ENCODE measurements around the gene ARHGEF11. TPM values are rescaled to one million over a fixed set of nuclear protein-coding genes. Genes with fewer than 3 reads are reported as not detected.
A peak's percentile ranks its signal among the peaks of the same experiment; 100 is the strongest.

The ARHGEF11 gene
- total RNA-seq = 51.5 and 52.7 TPM in 2 replicates
- long read RNA-seq, partial matches to known transcripts = 1 of 4 reads
- long read RNA-seq, other reads (novel, unspliced or antisense) = 3 of 4 reads

- no peak for TF ChIP-seq CTCF (conservative IDR thresholded peaks at IDR 0.05)
- H3K36me3 Mint-ChIP-seq (ENCODE audit: low read depth) = no peaks in the 10 kb centered on the region
- peak within 1 kb of the TSS; percentile 94 for H3K4me3 Mint-ChIP-seq
- no peaks in the 10 kb centered on the region for H3K9me3 Mint-ChIP-seq
- peaks cover 57% of the 10 kb centered on the region for H3K4me1 Mint-ChIP-seq
- peak; percentile 85 for DNase-seq (ENCODE audit: low read depth, low spot score)
- H3K27me3 Mint-ChIP-seq (ENCODE audit: low read depth) = no peaks in the 10 kb centered on the region
- peak within 1 kb of the TSS; percentile 95 for H3K27ac Mint-ChIP-seq (ENCODE audit: unreplicated experiment)
Observed at GRCh38 chr1:157045250-157046218, at the start of gene ARHGEF11. Gene ARHGEF11, minus strand, starts transcription at chr1:157045742. Its CDS starts 1,412 bp downstream, at chr1:157044330.

GRCh38 chr1:157095091-157095490, 49.5 kb upstream of the ARHGEF11 start:
- no peak for DNase-seq (ENCODE audit: low read depth, low spot score)
- Mint-ChIP-seq H3K4me1 (peaks cover 18% of the 10 kb centered on the region), H3K4me3 (no peak overlapping the region), H3K9me3 (no peaks in the 10 kb centered on the region), H3K27ac (ENCODE audit: unreplicated experiment) (no peak overlapping the region), H3K27me3 (ENCODE audit: low read depth) (no peaks in the 10 kb centered on the region), H3K36me3 (ENCODE audit: low read depth) (no peaks in the 10 kb centered on the region)
- TF ChIP-seq CTCF (conservative IDR thresholded peaks at IDR 0.05) = no peak

GRCh38 chr1:157092831-157093230, 47.3 kb upstream of the ARHGEF11 start:
- TF ChIP-seq CTCF (conservative IDR thresholded peaks at IDR 0.05) = no peak
- DNase-seq (ENCODE audit: low read depth, low spot score) = no peak

GRCh38 chr1:157091668-157092273, 46.2 kb upstream of the ARHGEF11 start:
- Mint-ChIP-seq H3K27me3 (ENCODE audit: low read depth) (no peaks in the 10 kb centered on the region), H3K4me1 (peaks cover 20% of the 10 kb centered on the region), H3K4me3 (no peak overlapping the region), H3K9me3 (no peaks in the 10 kb centered on the region), H3K27ac (ENCODE audit: unreplicated experiment) (no peak overlapping the region), H3K36me3 (ENCODE audit: low read depth) (no peaks in the 10 kb centered on the region)
- TF ChIP-seq CTCF (conservative IDR thresholded peaks at IDR 0.05) = no peak
- DNase-seq (ENCODE audit: low read depth, low spot score) = no peak

More at GRCh38 chr1:157092831-157093230, 47.3 kb upstream of the ARHGEF11 start:
- Mint-ChIP-seq H3K4me3 (no peak overlapping the region), H3K4me1 (peaks cover 20% of the 10 kb centered on the region), H3K36me3 (ENCODE audit: low read depth) (no peaks in the 10 kb centered on the region), H3K27ac (ENCODE audit: unreplicated experiment) (no peak overlapping the region), H3K27me3 (ENCODE audit: low read depth) (no peaks in the 10 kb centered on the region), H3K9me3 (no peaks in the 10 kb centered on the region)

GRCh38 chr1:157091186-157091585, 45.6 kb upstream of the ARHGEF11 start:
- no peak for DNase-seq (ENCODE audit: low read depth, low spot score)
- Mint-ChIP-seq H3K4me3 (no peak overlapping the region), H3K27me3 (ENCODE audit: low read depth) (no peaks in the 10 kb centered on the region), H3K9me3 (no peaks in the 10 kb centered on the region), H3K4me1 (peaks cover 20% of the 10 kb centered on the region), H3K27ac (ENCODE audit: unreplicated experiment) (no peak overlapping the region), H3K36me3 (ENCODE audit: low read depth) (no peaks in the 10 kb centered on the region)
- TF ChIP-seq CTCF (conservative IDR thresholded peaks at IDR 0.05) = no peak
